ENCODE results near the gene BMP2. TPM values are rescaled to one million over a fixed set of nuclear protein-coding genes. Genes with fewer than 3 reads are reported as not detected.

Gene BMP2
- total and polyA plus RNA-seq, 2 donors (not counting 1 experiment from before 2014, with no cell fraction given) = not detected

- ATAC-seq (ENCODE audit: low read depth) = no peak
- no peaks in the 10 kb centered on the region for H3K4me1 Mint-ChIP-seq
These were observed 34.7 kb downstream of the BMP2 start for GRCh38 chr20:6802227-6802626.

GRCh38 chr20:6806275-6806674 lies 38.8 kb downstream of the BMP2 start:
- no peaks in the 10 kb centered on the region for H3K36me3 ChIP-seq (replicated peaks in 1 of 2; ENCODE audit: control extremely low read depth in 1 of 2, control insufficient read depth in 1 of 2, extremely low read depth in 1 of 2, insufficient read depth in 2 of 2, low read length in 1 of 2)
- H3K9me3 ChIP-seq (ENCODE audit: control extremely low read depth in 1 of 3, control insufficient read depth in 2 of 3, insufficient read depth in 1 of 3, low read length in 2 of 3) = no peaks in the 10 kb centered on the region
- no peaks in the 10 kb centered on the region for H3K27me3 ChIP-seq (replicated peaks in 1 of 4; ENCODE audit: control extremely low read depth in 1 of 4, control insufficient read depth in 3 of 4, insufficient read depth in 4 of 4, low read length in 3 of 4)
- Mint-ChIP-seq H3K9me3 (ENCODE audit: insufficient read depth) (peaks cover 7% of the 10 kb centered on the region), H3K27ac (no peak overlapping the region), H3K27me3 (no peaks in the 10 kb centered on the region), H3K4me1 (no peaks in the 10 kb centered on the region), H3K4me3 (no peak overlapping the region)
- H3K27ac ChIP-seq (ENCODE audit: low read length in 2 of 2) = no peak overlapping the region
- intact Hi-C loops (cut with micrococcal nuclease) = no loop called here
- no peaks in the 10 kb centered on the region for H3K4me1 ChIP-seq (ENCODE audit: control insufficient read depth in 2 of 2, insufficient read depth in 2 of 2, low read length in 2 of 2)
- ChIA-PET CTCF (no interaction called here), POLR2A (no interaction called here)
- H4K20me1 ChIP-seq (ENCODE audit: control insufficient read depth, insufficient read depth, low read length, poor library complexity, severe bottlenecking) = no peaks in the 10 kb centered on the region
- H3K9ac ChIP-seq (ENCODE audit: low read length) = no peak overlapping the region
- no peak for TF ChIP-seq CTCF (IDR thresholded peaks at IDR 0.05)
- no peak for TF ChIP-seq EZH2 (IDR thresholded peaks at IDR 0.05; ENCODE audit: borderline replicate concordance, insufficient read depth, low read depth, low read length, poor library complexity, severe bottlenecking)
- H3K79me2 ChIP-seq (ENCODE audit: control insufficient read depth, insufficient read depth, low read length) = no peaks in the 10 kb centered on the region
- no peak overlapping the region for H3K4me2 ChIP-seq (replicated peaks; ENCODE audit: low read depth, low read length, poor library complexity, severe bottlenecking)
- H3K4me3 ChIP-seq (ENCODE audit: control extremely low read depth in 1 of 5, extremely low read depth in 1 of 5, insufficient read depth in 1 of 5, low read depth in 2 of 5, low read length in 4 of 5) = no peak overlapping the region
- ATAC-seq (ENCODE audit: low read depth) (no peak), DNase-seq (no peak)
- no peak overlapping the region for H2AFZ ChIP-seq (ENCODE audit: insufficient read depth, low read depth, low read length, poor library complexity, severe bottlenecking)
- WGBS (ENCODE audit: insufficient coverage) = no CpG with 5 or more reads among the region's 1 CpG

More at GRCh38 chr20:6802227-6802626, 34.7 kb downstream of the BMP2 start:
- Histone ChIP-seq H3K4me1 (ENCODE audit: control insufficient read depth in 2 of 2, insufficient read depth in 2 of 2, low read length in 2 of 2) (no peaks in the 10 kb centered on the region), H3K27me3 (replicated peaks in 1 of 4; ENCODE audit: control extremely low read depth in 1 of 4, control insufficient read depth in 3 of 4, insufficient read depth in 4 of 4, low read length in 3 of 4) (no peaks in the 10 kb centered on the region), H3K4me3 (ENCODE audit: control extremely low read depth in 1 of 5, extremely low read depth in 1 of 5, insufficient read depth in 1 of 5, low read depth in 2 of 5, low read length in 4 of 5) (no peak overlapping the region), H4K20me1 (ENCODE audit: control insufficient read depth, insufficient read depth, low read length, poor library complexity, severe bottlenecking) (no peaks in the 10 kb centered on the region), H3K27ac (ENCODE audit: low read length in 2 of 2) (no peak overlapping the region), H3K4me2 (replicated peaks; ENCODE audit: low read depth, low read length, poor library complexity, severe bottlenecking) (no peak overlapping the region), H3K9ac (ENCODE audit: low read length) (no peak overlapping the region), H3K36me3 (replicated peaks in 1 of 2; ENCODE audit: control extremely low read depth in 1 of 2, control insufficient read depth in 1 of 2, extremely low read depth in 1 of 2, insufficient read depth in 2 of 2, low read length in 1 of 2) (no peaks in the 10 kb centered on the region), H2AFZ (ENCODE audit: insufficient read depth, low read depth, low read length, poor library complexity, severe bottlenecking) (no peak overlapping the region), H3K9me3 (ENCODE audit: control extremely low read depth in 1 of 3, control insufficient read depth in 2 of 3, insufficient read depth in 1 of 3, low read length in 2 of 3) (no peaks in the 10 kb centered on the region), H3K79me2 (ENCODE audit: control insufficient read depth, insufficient read depth, low read length) (no peaks in the 10 kb centered on the region)
- H3K27me3 Mint-ChIP-seq = peaks cover 3% of the 10 kb centered on the region
- no peak overlapping the region for H3K4me3 Mint-ChIP-seq
- intact Hi-C loops (cut with micrococcal nuclease) = no loop called here
- WGBS (ENCODE audit: insufficient coverage) = 100% methylated on average over 1 of the region's 2 CpGs
- peaks cover 4% of the 10 kb centered on the region for H3K9me3 Mint-ChIP-seq (ENCODE audit: insufficient read depth)
- POLR2A ChIA-PET = no interaction called here
- no peak for DNase-seq
- H3K27ac Mint-ChIP-seq = no peak overlapping the region
- no peak for TF ChIP-seq EZH2 (IDR thresholded peaks at IDR 0.05; ENCODE audit: borderline replicate concordance, insufficient read depth, low read depth, low read length, poor library complexity, severe bottlenecking)
- no peak for TF ChIP-seq CTCF (IDR thresholded peaks at IDR 0.05)
- CTCF ChIA-PET = no interaction called here
